Thyroid gland (tissue), 4 donors: Measurements from ENCODE around the gene TBX21. TPM values are rescaled to one million over a fixed set of nuclear protein-coding genes. Genes with fewer than 3 reads are reported as not detected.

Source experiments
- DNase-seq, 2 donors: peaks; one replicate each; pipeline ENCODE4 v3.0.0-alpha.2; 2019
- H3K27ac ChIP-seq, 3 donors: fragments of 200-600 bp; sonication (generic); 1 replicate in 2 of 3; 2 replicates in 1 of 3; pipeline ENCODE4 v1.5.1; 2016 to 2019; ENCODE audit warnings: mild to moderate bottlenecking in 1 of 3, moderate library complexity in 1 of 3
- H3K27me3 ChIP-seq: fragments of 200-600 bp; sonication (generic); one replicate; pipeline ENCODE4 v1.5.1; 2019
- H3K36me3 ChIP-seq, 2 donors: fragments of 200-600 bp; sonication (generic); one replicate each; pipeline ENCODE4 v1.5.1; 2016 to 2019
- H3K4me1 ChIP-seq, 2 donors: fragments of 200-600 bp; sonication (generic); one replicate each; pipeline ENCODE4 v1.5.1; 2017 to 2019
- H3K4me3 ChIP-seq, 3 donors: fragments of 200-600 bp; sonication (generic); replicated peaks in 1 of 3; 1 replicate in 2 of 3; 2 replicates in 1 of 3; pipeline ENCODE4 v1.5.1; 2016; ENCODE audit warnings: mild to moderate bottlenecking in 1 of 3
- H3K9me3 ChIP-seq: fragments of 200-600 bp; sonication (generic); one replicate; pipeline ENCODE4 v1.5.1; 2017
- POLR2A ChIP-seq, 2 donors: fragments of 450-650 bp; IDR thresholded peaks; one replicate each; pipeline ENCODE4 v1.6.1; 2017; ENCODE audit warnings: antibody characterized with exemption in 2 of 2, mild to moderate bottlenecking in 2 of 2, moderate library complexity in 1 of 2
- WGBS, 2 donors: methylation state at CpG; one replicate each; pipeline ENCODE4 v1.1.5; 2017; 5-methylcytosine and 5-hydroxymethylcytosine counted together
- intact Hi-C: fragments of 100-400 bp; cut with DNase I; formaldehyde crosslinking; loops from one replicate; pipeline ENCODE4 v1.15.1; 2023
- total RNA-seq, 4 donors: library from RNA; depleted of rRNA; stranded (reverse); fragments of >200 nt; gene quantifications; one replicate each; pipeline ENCODE4 v1.2.3, GENCODE V29; 2016
- TF ChIP-seq, protein P1 (sequence below), 6 experiments: fragments of 200-600 bp in 3 of 6; fragments of 450-650 bp in 3 of 6; sonication (generic) in 3 of 6; IDR thresholded peaks; one replicate each; pipeline ENCODE4 v1.5.1; 2016 to 2019; ENCODE audit warnings: antibody characterized with exemption in 6 of 6, mild to moderate bottlenecking in 2 of 6, inconsistent platforms in 1 of 6, moderate library complexity in 1 of 6

Gene TBX21
- total RNA-seq, 4 donors from 2014 or later: 0.40 to 2.9 (median 0.87) TPM

DNA sequence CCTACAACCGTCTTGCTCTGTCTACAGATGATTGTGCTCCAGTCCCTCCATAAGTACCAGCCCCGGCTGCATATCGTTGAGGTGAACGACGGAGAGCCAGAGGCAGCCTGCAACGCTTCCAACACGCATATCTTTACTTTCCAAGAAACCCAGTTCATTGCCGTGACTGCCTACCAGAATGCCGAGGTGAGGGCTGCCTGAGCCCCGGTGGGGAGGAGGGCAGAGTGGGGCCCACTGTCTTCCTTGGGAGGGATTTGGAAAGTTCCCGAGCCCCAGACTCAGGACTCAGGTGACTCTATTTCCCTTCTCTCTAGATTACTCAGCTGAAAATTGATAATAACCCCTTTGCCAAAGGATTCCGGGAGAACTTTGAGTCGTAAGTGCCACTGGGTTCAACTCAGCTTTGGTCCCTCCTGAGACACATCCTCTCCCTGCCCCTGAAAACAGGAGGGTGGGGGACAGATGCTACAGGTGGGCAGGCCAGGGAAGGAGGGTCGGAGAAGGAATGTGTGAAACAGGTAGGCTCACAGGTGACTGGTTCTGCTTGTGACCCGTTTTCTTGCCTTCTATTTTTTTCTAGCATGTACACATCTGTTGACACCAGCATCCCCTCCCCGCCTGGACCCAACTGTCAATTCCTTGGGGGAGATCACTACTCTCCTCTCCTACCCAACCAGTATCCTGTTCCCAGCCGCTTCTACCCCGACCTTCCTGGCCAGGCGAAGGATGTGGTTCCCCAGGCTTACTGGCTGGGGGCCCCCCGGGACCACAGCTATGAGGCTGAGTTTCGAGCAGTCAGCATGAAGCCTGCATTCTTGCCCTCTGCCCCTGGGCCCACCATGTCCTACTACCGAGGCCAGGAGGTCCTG lies 11.4 kb downstream of the TBX21 start:
- H3K4me1 ChIP-seq: no peaks in the 10 kb centered on the region
- H3K9me3 ChIP-seq: no peaks in the 10 kb centered on the region
- WGBS, 2 donors: 60 to 63% methylated on average over 17 to 22 of the region's 22 CpGs
- TF ChIP-seq POLR2A (IDR thresholded peaks at IDR 0.05): no peak
- TF ChIP-seq, protein P1, sequence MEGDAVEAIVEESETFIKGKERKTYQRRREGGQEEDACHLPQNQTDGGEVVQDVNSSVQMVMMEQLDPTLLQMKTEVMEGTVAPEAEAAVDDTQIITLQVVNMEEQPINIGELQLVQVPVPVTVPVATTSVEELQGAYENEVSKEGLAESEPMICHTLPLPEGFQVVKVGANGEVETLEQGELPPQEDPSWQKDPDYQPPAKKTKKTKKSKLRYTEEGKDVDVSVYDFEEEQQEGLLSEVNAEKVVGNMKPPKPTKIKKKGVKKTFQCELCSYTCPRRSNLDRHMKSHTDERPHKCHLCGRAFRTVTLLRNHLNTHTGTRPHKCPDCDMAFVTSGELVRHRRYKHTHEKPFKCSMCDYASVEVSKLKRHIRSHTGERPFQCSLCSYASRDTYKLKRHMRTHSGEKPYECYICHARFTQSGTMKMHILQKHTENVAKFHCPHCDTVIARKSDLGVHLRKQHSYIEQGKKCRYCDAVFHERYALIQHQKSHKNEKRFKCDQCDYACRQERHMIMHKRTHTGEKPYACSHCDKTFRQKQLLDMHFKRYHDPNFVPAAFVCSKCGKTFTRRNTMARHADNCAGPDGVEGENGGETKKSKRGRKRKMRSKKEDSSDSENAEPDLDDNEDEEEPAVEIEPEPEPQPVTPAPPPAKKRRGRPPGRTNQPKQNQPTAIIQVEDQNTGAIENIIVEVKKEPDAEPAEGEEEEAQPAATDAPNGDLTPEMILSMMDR (IDR thresholded peaks at IDR 0.05): no peak
- peaks cover 8% of the 10 kb centered on the region for H3K27me3 ChIP-seq
- no peaks in the 10 kb centered on the region for H3K36me3 ChIP-seq
- H3K4me3 ChIP-seq: no peak overlapping the region
- no peak for DNase-seq
- H3K27ac ChIP-seq: no peak overlapping the region
- intact Hi-C loops: no loop called here

DNA sequence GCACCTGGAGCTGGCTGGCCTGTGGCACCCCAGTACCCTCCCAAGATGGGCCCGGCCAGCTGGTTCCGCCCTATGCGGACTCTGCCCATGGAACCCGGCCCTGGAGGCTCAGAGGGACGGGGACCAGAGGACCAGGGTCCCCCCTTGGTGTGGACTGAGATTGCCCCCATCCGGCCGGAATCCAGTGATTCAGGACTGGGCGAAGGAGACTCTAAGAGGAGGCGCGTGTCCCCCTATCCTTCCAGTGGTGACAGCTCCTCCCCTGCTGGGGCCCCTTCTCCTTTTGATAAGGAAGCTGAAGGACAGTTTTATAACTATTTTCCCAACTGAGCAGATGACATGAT lies 12.0 kb downstream of the TBX21 start:
- intact Hi-C loops: no loop called here
- 71 to 81% methylated on average over 5 to 9 of the region's 10 CpGs for WGBS, 2 donors
- Histone ChIP-seq H3K4me3 (no peak overlapping the region), H3K4me1 (no peaks in the 10 kb centered on the region), H3K36me3 (no peaks in the 10 kb centered on the region), H3K27me3 (peaks cover 8% of the 10 kb centered on the region), H3K9me3 (no peaks in the 10 kb centered on the region), H3K27ac (no peak overlapping the region)
- no peak for DNase-seq
- TF ChIP-seq, protein P1 (IDR thresholded peaks at IDR 0.05): no peak
- TF ChIP-seq POLR2A (IDR thresholded peaks at IDR 0.05): no peak

DNA sequence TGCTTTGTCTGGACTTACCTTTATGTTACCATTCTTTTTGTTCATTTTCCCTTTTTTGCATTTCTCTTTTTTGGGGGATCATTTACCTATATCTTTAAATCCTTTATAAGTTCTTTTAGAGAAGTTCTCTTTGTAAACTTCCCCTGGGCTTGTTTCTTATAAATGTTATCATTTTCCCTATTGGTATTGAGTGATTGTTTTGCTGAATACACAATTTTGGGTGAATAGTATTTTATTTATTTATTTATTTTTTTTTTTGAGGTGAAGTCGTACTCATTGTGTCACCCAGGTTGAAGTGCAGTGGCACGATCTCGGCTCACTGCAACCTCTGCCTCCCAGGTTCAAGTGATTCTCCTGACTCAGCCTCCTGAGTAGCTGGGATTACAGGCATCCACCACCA lies 18.4 kb downstream of the TBX21 start:
- H3K27me3 ChIP-seq: no peaks in the 10 kb centered on the region
- DNase-seq: no peak
- H3K4me1 ChIP-seq: no peaks in the 10 kb centered on the region
- no peak for TF ChIP-seq POLR2A (IDR thresholded peaks at IDR 0.05)
- TF ChIP-seq, protein P1 (IDR thresholded peaks at IDR 0.05): no peak
- no peaks in the 10 kb centered on the region for H3K9me3 ChIP-seq
- intact Hi-C loops: no loop called here
- no peak overlapping the region for H3K4me3 ChIP-seq
- H3K36me3 ChIP-seq: no peaks in the 10 kb centered on the region
- H3K27ac ChIP-seq: no peak overlapping the region
- WGBS, 2 donors: 86 to 87% methylated on average over 3 of the region's 3 CpGs

DNA sequence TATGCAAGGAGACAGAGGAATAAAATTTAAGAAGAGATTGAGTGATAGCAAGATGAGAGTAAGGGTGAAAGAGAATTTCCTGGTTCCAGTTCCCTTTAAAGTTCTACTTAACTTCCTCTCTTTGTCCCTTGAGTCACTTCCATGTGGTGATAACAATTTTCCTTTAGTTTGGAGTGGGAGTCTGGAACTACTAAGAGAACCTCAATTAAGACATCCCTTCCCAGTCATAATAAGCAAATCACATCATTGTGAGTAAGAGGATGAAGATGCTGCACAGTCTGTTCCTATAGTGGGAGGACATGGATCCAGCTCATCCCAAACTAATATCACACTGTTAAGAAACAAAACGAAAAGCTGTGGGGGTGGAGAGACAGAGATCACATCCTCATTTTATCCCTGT lies 24.4 kb downstream of the TBX21 start:
- intact Hi-C loops: no loop called here
- TF ChIP-seq, protein P1 (IDR thresholded peaks at IDR 0.05): no peak
- TF ChIP-seq POLR2A (IDR thresholded peaks at IDR 0.05): no peak
- 48 to 61% methylated on average over 1 of the region's 1 CpG for WGBS, 2 donors
- no peak for DNase-seq
- Histone ChIP-seq H3K9me3 (no peaks in the 10 kb centered on the region), H3K4me1 (no peaks in the 10 kb centered on the region), H3K27ac (no peak overlapping the region), H3K27me3 (no peaks in the 10 kb centered on the region), H3K36me3 (no peaks in the 10 kb centered on the region), H3K4me3 (no peak overlapping the region)

DNA sequence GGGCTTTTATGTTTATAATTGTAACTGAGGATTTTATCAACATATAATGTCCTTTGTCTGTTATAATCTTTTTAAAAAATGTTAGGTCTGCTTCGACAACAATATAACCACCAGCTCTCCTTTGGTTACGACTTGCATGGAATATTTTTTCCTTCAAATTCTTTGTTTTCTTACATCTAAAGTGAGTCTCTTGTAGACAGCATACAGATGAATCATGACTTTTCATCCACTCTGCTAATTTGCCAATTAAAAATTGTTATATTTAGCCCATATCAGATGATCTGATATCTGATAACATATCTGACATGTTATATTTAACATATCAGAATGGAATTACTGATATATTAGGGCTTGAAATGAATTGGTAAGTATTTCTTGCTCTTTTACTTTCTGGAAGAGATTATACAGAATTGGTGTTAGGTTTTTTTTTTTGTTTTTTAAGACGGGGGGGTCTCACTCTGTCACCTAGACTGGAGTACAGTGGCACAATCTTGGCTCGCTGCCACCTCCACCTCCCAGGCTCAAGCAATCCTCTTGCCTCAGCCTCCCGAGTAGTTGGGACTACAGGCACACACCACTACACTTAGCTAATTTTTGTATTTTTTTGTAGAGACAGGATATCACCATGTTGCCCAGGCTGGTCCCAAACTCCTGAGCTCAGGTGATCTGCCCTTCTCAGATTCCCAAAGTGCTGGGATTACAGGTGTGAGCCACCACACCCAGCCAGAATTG lies 27.5 kb downstream of the TBX21 start:
- Histone ChIP-seq H3K9me3 (no peaks in the 10 kb centered on the region), H3K27ac (no peak overlapping the region), H3K36me3 (no peaks in the 10 kb centered on the region), H3K27me3 (no peaks in the 10 kb centered on the region), H3K4me3 (no peak overlapping the region), H3K4me1 (no peaks in the 10 kb centered on the region)
- TF ChIP-seq POLR2A (IDR thresholded peaks at IDR 0.05): no peak
- TF ChIP-seq, protein P1 (IDR thresholded peaks at IDR 0.05): no peak
- intact Hi-C loops: no loop called here
- WGBS, 2 donors: 79 to 81% methylated on average over 5 of the region's 5 CpGs
- no peak for DNase-seq
